Stimulated activated CD4-positive, alpha-beta T cell treated with anti-CD3 and anti-CD28 coated beads, Interleukin-12 subunit alpha, Interleukin-12 subunit beta, amount 100 ng/mL, for 48 hours (primary cell): ENCODE results near the gene ERF.

Experiments
- DNase-seq, 3 donors: peaks; one replicate each; pipeline ENCODE4 v3.0.0-alpha.2; 2020; ENCODE audit warnings: low read depth in 2 of 3, low spot score in 1 of 3

Gene ERF

DNA sequence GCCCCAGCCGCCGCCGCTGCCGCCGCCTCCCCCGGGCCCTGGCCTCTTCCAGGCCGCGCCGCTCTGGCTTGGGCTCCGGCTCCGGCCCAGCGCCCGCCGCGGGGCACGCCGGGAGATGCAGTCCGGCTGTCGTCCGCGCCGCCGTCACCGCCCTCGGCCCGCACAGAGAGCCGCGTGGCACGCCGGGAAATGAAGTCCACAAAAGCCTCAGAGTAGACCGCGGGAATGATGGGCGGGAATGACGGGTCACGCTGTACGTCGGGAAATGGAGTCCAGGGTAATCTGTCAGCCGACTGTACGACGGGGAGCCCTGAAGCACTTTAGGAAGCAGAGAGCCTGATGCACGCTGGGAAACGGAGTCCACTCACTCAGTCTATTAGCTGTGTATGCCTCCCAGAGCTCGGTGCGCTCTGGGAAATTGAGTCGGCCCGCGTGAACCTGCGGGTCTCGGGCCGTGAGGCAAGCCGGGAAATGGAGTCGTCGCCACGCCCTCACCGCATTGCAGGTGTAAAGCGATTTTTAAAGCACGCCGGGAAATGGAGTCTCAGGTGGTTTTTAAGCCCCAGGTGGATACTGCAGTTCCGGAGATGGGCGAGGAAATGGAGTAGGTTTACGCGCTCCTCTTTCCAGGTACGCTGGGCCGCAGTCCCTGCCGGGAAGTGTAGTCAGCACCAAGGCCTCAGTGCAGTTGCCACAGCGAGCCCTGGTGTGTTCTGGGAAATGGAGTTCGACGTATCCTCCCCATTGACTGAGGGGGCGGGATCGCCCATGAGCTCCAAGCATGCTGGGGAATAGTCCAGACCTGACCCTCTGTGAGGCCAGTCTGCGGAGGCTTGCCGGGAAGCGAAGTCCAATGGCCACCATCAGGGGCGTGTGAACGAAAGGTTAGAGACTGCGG, 12.2 kb downstream of the ERF start, which contains the start of gene GSK3A:
TSS of gene GSK3A (minus strand) at position 91 of the 898 bp plus-strand sequence. CDS start 137 bp downstream, outside the sequence.
- peak; percentile 87 to 93 (median 93) for DNase-seq

DNA sequence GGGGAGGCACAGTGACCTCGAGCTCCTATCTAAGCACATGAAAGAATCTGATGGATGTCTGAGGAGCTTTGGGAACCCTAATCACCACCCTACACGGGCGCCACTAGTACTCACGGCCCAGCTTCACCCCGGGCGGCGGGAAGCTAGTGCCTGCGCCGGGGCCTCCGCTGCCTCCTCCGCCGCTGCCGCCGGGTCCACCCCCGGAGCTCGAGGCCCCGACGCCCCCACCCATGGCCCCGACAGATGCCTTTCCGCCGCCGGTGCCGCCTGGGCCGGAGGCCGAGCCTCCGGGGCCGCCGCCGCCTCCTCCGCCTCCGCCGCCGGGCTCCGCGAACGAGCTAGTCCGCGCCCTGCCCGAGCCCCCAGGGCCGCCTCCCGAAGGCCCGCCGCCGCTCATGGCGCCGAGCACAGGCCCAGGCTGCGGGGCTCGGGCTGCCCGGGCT, 12.8 kb downstream of the ERF start:
- DNase-seq = peak in 1 of 3 donors; percentile 30

DNA sequence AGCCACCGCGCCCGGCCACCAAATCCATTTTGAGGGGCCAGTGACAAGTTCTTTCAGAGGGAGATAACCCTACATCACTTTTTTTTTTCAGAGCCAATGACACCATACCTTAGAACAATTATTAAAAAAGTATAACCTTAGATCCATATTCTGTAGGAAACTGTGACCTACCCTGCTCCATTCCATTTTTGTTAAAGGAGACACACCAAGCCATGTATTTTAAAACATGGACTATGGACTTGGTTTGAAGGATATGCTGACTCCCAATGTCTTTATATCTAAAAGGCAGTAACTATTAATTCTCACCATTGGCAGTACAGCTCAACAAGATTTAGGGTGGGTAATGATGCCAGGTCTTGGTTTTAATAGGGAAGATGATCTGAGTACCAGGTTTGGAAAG, 13.6 kb downstream of the ERF start:
- no peak for DNase-seq

DNA sequence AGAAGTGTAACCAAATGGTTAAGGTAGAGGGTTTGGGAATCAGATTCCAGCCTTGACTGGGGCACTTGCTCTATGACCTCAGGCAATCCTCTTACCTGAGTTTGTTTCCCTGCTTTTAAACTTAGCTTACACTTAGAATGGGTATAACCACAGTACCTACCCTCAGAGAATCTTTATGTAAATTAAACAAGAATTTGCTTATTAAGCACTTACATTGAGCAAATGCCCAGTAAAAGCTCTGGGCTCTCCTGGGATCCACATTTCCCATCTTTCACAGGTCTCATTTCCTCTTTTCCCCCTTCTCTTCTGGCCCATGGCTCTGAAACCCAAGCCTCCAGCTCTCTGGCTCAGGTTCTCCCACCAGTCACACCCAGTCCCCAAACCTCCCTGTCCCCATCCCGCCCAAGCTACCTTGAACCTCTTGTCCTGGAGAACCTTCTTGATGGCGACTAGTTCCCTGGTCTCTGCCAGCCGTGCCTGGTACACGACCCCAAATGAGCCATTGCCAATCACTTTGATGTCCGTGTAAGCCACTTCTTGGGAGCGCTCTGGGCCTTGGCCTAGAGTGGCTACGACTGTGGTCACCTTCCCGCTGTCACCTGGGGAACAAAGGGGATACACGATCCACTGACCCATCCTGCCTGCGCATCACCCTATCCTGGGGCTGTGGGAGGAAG, 15.2 kb downstream of the ERF start:
- no peak for DNase-seq

DNA sequence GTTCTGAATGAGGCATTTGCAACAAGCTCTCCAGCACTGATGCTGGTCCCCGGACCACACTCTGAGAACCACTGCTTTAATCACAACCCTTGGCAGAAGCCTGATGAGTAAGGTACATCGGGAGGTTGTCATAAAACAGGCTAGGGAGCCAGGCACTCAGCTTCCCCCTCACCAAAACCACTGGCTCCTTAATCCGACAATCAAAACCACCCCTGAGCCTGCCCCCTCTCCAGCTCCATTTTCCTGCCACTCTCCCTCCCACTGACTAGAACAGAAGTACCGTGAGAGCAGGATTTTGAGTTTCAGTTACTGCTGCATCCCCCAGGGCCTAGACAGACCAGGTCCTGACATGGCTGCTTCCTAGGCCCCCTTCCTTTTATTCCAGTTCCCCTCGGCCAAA, 19.7 kb downstream of the ERF start:
- no peak for DNase-seq

DNA sequence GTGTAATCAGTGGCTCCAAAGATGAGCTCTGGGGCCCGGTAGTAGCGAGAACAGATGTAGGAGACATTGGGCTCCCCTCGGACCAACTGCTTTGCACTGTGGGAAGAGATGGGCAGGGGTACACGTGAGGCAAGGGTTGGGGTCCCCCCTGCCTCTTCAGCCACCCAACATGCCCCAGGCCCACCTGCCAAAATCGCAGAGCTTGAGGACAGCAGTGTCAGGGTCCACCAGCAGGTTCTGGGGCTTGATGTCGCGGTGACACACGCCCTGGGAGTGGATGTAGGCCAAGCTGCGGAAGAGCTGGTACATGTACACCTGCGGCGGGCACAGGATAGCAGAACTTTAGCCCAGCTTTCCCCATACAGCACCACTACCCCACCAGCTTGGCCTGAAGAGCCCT, 20.6 kb downstream of the ERF start:
- DNase-seq = no peak

DNA sequence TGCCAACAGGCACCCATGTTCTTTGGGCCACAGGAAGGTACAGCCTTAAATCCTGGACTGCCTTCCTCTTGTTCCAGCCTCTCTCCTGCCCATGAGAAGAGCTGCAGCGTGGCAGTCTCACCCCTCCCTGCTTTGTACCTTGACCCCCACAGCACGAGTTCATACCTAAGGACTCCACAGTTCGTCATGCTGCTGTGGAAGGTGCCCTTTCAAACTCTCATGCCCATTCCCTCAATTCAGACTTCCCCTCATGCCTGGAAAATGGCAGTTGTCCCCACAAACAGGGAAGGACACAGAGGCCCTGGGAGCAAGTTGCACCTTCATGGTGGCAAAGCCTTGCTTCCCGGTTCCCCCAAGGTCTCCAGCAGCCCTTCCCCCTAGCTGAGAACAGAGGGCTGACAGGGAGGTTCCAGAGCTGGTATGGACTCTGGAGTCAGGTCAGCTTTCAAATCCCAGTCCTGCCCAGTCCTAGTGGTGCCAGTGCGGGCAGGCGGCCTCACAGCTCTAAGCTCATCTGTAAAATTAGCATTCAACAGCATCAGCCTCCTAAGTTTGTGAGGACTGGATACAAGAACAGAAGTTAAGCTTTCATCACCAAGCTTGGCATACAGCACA, 21.1 kb downstream of the ERF start:
- no peak for DNase-seq

DNA sequence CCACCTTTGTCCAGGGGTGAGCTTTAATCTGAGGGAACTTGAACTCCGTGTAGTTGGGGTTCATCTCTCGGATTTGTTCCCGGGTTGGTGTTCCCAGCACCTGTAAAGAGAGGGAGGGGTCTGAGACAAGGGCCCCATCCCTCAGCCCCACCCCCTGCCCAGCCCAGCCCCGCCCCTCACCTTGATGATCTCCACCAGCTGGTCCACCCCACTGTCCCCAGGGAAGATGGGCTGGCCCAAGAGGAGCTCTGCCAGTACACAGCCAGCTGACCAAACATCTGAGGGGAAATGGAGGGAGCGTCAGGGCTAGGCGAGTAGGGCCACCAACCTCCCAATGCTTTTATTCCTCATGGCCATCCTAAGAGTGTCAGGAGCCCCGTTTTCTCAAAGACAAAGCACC, 21.8 kb downstream of the ERF start:
- no peak for DNase-seq

DNA sequence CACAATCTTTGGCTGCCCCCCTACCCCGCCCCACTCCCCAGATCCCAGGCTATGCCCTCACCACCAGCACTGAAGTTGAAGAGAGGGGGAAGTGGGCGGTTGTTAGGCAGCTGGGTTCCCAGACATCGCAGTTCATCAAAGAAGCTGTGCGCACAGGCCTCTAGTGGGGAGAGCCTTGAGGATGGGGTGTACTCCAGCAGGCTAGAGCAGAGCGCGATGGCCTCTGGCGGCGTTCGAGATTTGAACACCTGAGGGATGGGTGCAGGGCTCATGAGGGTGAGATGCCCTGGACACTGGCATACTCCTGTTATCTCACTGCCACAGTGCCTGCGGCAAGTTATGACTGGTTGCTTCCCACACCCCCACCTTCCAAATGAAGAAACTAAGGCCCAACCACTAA, 22.5 kb downstream of the ERF start:
- DNase-seq = no peak

DNA sequence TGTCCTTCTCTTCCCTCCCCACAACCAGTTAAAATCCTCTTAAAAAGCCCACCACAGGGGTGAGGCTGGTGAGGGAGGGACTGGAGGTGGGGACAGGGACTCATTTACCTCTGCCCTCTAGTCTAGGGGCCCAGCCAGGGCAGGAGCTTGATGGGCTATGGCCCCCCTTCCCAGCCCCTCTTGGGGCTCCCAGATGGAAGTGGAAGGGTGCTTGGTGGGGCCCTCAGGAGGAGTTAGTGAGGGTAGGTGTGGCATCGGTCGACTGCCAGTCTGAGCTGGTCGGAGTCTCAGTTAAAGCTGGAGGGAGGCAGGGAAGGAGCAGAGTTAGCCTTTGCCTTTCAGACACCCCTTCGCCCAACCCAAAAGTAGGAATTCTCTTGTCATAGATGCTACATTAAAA, 24.4 kb downstream of the ERF start:
- no peak for DNase-seq

DNA sequence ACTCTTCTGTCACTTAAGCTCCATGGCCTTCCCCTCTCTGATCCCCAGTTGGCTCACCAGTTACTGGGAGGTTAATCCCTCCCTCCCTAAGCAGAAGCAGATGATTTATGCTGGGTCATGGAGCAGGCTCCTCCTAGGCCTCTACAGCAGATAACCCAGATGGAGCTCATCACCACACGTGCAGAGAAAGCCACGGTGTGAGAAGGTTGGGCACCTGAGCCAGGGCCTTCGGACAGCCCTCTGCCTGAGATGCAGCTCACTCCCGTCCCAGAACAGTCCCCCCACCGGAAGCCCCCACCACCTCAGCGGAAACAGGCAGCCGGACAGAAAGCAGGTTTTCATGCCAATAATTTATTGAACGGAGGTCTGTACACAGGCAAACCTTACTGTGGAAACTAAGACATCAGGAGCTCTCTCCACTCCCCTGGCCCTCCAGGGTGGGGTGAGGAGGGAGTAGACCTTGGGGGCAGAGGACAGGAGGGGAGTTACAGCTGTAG, 25.0 kb downstream of the ERF start:
- no peak for DNase-seq

DNA sequence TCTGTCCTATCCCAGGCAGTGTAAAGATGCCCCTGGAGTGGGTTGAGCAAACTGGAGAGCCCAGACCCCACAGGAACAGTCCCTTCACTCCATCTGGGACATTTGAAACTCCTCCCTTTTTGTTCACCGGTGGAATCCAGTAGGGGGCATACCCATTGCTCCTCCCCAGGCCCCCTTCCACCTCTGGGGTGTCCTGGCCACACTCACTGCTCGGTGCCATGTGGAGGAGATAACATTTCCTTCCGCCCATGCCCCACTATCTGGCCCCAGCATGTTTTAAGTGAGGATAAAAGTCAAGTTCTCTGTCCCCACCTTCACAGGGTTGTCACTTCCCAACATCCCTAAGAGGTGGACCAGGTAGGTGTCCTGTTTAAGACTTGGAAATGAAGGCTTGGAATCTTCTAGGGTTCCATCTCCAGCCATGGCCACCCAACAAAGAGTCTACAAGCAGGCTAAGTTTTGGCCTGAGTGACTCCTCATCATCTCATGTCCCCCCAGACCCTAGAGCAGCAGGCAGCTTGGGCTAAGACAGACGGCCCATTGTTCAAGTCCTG, 25.6 kb downstream of the ERF start:
- DNase-seq = no peak

DNA sequence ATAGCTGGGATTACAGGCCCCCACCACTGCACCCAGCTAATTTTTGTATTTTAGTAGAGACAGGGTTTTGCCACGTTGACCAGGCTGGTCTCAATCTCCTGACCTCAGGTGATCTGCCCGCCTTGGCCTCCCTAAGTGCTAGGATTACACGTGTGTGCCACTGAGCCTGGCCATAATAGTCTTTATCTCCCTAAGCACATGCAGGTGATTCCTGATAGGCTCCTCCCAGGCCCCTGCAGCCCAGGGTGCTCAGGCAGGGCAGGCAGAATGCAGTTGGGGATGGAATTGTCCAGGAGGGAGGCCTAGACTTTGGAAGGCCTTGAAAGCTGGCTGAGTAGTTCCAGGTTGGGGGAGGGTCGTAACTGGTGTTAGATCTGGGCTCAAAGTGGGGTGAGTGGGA, 26.3 kb downstream of the ERF start:
- no peak for DNase-seq

DNA sequence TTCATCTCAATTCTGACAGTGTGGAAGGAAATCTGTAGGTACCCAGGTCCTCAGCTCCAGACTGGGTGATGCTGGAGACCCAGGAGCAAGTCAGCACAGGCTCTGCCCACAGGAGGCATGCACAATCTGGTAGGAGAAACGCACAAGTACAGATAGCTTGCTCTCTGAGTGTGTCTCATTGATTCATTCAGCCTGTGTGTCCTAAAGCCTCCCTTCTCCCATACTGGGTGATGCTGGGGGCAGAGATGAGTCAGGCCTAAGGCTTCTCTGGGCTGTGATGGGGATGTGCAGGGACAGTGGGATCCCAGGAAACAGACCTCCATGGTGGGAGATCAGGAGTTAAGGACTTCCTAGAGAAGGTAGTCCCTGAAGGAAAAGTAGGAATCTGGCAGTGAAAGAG, 28.0 kb downstream of the ERF start:
- no peak for DNase-seq

DNA sequence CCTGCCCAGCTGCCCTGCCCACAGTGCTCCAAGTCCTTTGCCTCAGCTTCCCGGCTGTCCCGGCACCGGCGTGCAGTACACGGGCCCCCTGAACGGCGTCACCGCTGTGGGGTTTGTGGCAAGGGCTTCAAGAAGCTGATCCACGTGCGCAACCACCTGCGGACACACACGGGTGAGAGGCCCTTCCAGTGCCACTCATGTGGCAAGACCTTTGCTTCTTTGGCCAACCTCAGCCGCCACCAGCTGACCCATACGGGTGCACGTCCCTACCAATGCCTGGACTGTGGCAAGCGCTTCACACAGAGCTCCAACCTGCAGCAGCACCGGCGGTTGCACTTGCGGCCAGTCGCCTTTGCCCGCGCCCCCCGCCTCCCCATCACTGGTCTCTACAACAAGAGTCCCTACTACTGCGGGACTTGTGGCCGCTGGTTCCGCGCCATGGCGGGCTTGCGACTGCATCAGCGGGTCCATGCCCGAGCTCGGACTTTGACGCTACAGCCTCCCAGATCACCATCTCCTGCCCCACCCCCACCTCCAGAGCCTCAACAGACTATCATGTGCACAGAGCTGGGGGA, 29.1 kb downstream of the ERF start:
- no peak for DNase-seq

DNA sequence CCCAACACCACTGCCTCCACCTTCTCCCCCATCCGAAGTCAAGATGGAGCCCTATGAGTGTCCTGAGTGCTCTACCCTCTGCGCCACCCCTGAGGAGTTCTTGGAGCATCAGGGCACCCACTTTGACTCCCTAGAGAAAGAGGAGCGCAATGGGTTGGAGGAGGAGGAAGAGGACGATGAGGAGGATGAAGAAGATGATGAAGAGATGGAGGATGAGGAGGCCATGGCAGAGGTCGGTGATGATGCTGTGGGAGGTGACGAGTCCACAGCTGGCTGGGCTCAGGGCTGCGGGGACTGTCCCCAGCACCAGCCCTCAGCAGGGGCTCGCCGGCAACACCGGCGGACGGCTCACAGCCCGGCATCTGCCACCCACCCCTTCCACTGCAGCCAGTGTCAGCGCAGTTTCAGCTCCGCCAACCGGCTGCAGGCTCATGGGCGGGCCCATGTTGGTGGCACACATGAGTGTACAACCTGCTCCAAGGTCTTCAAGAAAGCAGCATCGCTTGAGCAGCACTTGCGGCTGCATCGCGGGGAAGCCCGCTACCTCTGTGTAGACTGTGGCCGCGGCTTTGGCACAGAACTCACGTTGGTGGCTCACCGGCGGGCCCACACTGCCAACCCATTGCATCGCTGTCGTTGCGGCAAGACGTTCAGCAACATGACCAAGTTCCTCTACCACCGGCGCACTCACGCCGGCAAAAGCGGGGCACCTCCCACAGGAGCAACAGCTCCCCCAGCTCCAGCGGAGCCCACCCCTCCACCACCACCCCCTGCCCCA, 29.8 kb downstream of the ERF start:
- DNase-seq = no peak

DNA sequence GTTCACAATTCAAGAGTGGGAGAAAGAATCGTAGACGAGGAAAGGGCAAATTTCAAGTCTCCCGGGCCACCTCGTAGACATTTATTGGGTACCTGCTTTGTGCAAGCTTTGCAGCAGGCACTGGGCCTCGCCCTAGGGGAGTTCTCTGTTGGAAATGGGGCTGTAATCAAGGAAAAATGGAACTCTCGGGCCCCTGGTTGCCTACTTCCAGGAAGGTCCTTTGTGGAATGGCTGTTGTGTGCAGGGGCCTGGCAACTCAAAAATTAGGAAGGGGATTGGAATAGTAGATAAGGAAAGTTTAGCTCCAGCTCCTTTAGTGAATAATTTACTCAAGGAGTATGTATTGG, 34.2 kb downstream of the ERF start:
- DNase-seq = no peak

DNA sequence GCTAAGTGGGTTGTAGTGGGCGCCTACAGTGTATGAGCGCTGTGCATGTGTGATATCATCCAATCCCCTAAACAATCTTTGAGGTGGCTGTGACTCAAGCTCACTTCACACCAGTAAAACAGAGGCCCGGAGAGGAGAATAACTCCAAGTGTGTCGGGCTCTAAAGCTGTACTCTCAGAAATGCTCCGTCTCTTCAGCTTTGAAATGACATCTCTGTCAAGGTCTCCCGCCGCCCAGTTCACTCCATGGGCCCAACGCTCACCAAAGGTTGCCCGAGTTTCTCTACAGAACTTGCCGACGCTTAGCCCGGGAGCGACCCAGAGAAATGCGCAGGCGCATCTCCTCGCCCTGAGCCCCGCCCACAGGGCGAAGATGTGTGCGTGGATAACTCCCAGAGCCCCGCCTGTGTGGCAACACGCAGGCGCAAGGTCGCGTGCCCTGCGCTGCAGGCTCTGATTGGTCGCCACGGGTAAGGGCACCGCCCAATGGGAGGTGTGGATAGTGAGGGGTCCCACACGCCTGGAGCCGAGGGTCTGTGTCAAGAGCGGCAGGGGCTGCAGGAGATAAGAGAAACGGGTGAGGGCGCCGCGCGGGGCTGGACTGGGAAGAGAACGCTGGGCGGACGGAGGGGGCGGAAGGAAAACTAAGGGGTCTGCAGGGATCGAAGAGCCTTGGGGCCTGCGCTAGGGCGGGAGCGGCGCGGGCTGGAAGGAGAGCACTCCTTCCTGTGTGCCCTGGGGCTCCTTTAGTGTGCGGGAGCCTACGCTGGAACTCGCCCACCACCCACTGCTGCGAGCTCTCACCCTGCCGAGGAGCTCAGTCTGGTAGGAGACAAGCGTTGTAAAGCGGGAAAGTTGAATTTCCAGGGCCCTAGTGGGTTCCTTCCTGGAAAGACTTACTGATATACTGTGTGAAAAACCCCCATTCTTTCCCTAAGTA, 34.8 kb downstream of the ERF start, which contains the start of gene ZNF526:
TSS of gene ZNF526 (plus strand) at position 501 of the 939 bp plus-strand sequence. CDS start 4,092 bp downstream, outside the sequence.
- DNase-seq = peak; percentile 94 to 95 (median 95)
